K562 (cell line): ENCODE results near the gene KRTAP3-2. TPM values are rescaled to one million over a fixed set of nuclear protein-coding genes. Genes with fewer than 3 reads are reported as not detected.

ENCODE experiments used
- ATAC-seq: fragments of 200-7000 bp; cut with Tn5 transposase; 3 replicates; pipeline ENCODE4 v1.9.1; 2020; ENCODE audit warnings: moderate library complexity
- BruUV-seq: library from RNA; stranded (reverse); fragments of 400-500 nt; replicated peaks from 2 replicates; lab custom pipeline; 2021; lab: Mats Ljungman, UMichigan
- CTCF ChIA-PET: fragments of 300-600 bp; formaldehyde crosslinking; extraction: SDS; loops from one replicate; lab custom pipeline; 2021; ENCODE audit warnings: low intra/inter-chr PET ratio; lab: Yijun Ruan, JAX
- POLR2A ChIA-PET: fragments of 300-600, 350-650 bp; sonication (Branson Sonifier 250); formaldehyde crosslinking; extraction: SDS; loops from one replicate; lab custom pipeline; 2021; ENCODE audit warnings: antibody characterized with exemption, inconsistent platforms; lab: Yijun Ruan, JAX
- DNase-seq, 4 experiments: peaks; one replicate each; pipeline versions ENCODE4 v3.0.0 to v3.0.0-alpha.2; 2011 to 2018; ENCODE audit warnings: low spot score in 3 of 4, mixed read lengths in 3 of 4; ENCODE audit errors: extremely low read depth in 1 of 4
- FAIRE-seq: peaks from 2 replicates; lab custom pipeline; 2011; peaks lifted over from hg19 to GRCh38; lab: Jason Lieb, UNC
- H2AFZ ChIP-seq: 2 replicates; pipeline ENCODE4 v1.6.0; 2011; ENCODE audit warnings: low read depth, low read length, control low read depth, inconsistent platforms
- H3K27ac ChIP-seq: fragments of 200-600 bp; 3 replicates; pipeline ENCODE4 v1.8.0; 2011; ENCODE audit warnings: low read depth, mild to moderate bottlenecking, control low read depth, inconsistent platforms, low read length, moderate library complexity, mixed read lengths; ENCODE audit errors: extremely low read depth
- H3K27me3 ChIP-seq, 2 experiments: fragments of 300-600 bp in 1 of 2; 2 replicates in 1 of 2; 3 replicates in 1 of 2; pipeline versions ENCODE4 v1.6.0 to v1.8.0; 2011; ENCODE audit warnings: inconsistent platforms in 2 of 2, low read length in 2 of 2, mild to moderate bottlenecking in 1 of 2, mixed read lengths in 1 of 2, moderate library complexity in 1 of 2; ENCODE audit not compliant: control insufficient read depth in 2 of 2, insufficient read depth in 2 of 2
- H3K36me3 ChIP-seq: fragments of 300-600 bp; 3 replicates; pipeline ENCODE4 v1.8.0; 2011; ENCODE audit warnings: mild to moderate bottlenecking, low read length, inconsistent platforms; ENCODE audit not compliant: control insufficient read depth, insufficient read depth
- H3K4me1 ChIP-seq, 2 experiments: fragments of 200-600 bp in 1 of 2; replicated peaks in 1 of 2; 2 replicates in 1 of 2; 3 replicates in 1 of 2; pipeline versions ENCODE4 v1.5.1 to v1.8.0; 2011; ENCODE audit warnings: inconsistent platforms in 2 of 2, low read length in 2 of 2, mild to moderate bottlenecking in 1 of 2, mixed read lengths in 1 of 2, moderate library complexity in 1 of 2; ENCODE audit not compliant: control insufficient read depth in 2 of 2, insufficient read depth in 2 of 2
- H3K4me2 ChIP-seq: 2 replicates; pipeline ENCODE4 v1.6.1; 2011; ENCODE audit warnings: low read length, control low read depth, inconsistent platforms, mixed read lengths; ENCODE audit not compliant: insufficient read depth
- H3K4me3 ChIP-seq: fragments of 200-600 bp; sonication (generic), shearing (Covaris generic); 2 replicates; pipeline ENCODE4 v1.5.1; 2016; ENCODE audit warnings: control low read depth, inconsistent platforms
- H3K79me2 ChIP-seq: fragments of 200-600 bp; 3 replicates; pipeline ENCODE4 v1.8.0; 2011; ENCODE audit warnings: low read length, inconsistent platforms; ENCODE audit not compliant: control insufficient read depth, insufficient read depth
- H3K9ac ChIP-seq, 2 experiments: 2 replicates each; pipeline versions ENCODE4 v1.6.0 to v1.6.1; 2011; ENCODE audit warnings: low read depth in 2 of 2, low read length in 2 of 2, control low read depth in 1 of 2, inconsistent platforms in 1 of 2, mild to moderate bottlenecking in 1 of 2, mixed read lengths in 1 of 2; ENCODE audit not compliant: insufficient read depth in 1 of 2
- H3K9me1 ChIP-seq: one replicate; pipeline ENCODE4 v1.6.0; 2011; ENCODE audit warnings: inconsistent platforms, mild to moderate bottlenecking, low read length, moderate library complexity; ENCODE audit not compliant: control insufficient read depth, insufficient read depth
- H3K9me3 ChIP-seq: replicated peaks from 2 replicates; pipeline ENCODE4 v1.5.1; 2011; ENCODE audit warnings: low read depth, low read length, inconsistent platforms; ENCODE audit not compliant: control insufficient read depth, insufficient read depth
- H4K20me1 ChIP-seq: replicated peaks from 2 replicates; pipeline ENCODE4 v1.6.1; 2011; ENCODE audit warnings: low read length, inconsistent platforms, mixed read lengths; ENCODE audit not compliant: control insufficient read depth, insufficient read depth
- DMBX1 ChIP-seq: fragments of 250-450 bp; sonication (Bioruptor Pico); IDR thresholded peaks from 2 replicates; pipeline ENCODE4 v1.8.0; 2022; ENCODE audit warnings: inconsistent platforms, mild to moderate bottlenecking, moderate library complexity, borderline replicate concordance
- ZBTB33 ChIP-seq: sonication (generic); formaldehyde crosslinking; IDR thresholded peaks from 2 replicates; pipeline ENCODE4 v1.8.1; 2023; ENCODE audit warnings: mild to moderate bottlenecking, missing genetic modification reagents
- WGBS: fragments of 100-300 bp; shearing (Covaris generic); methylation state at CpG from one replicate; pipeline ENCODE4 v1.1.6; 2016; ENCODE audit warnings: low coverage, mixed read lengths; ENCODE audit not compliant: insufficient coverage; ENCODE audit errors: missing lambda C conversion rate; 5-methylcytosine and 5-hydroxymethylcytosine counted together
- in situ Hi-C: fragments of 300-500 bp; cut with MboI; formaldehyde crosslinking; loops from 4 replicates; pipeline ENCODE4 v1.15.0; 2018; ENCODE audit warnings: inconsistent platforms, mixed read lengths
- intact Hi-C: fragments of 100-400 bp; cut with micrococcal nuclease; formaldehyde crosslinking; loops from 2 replicates; pipeline ENCODE4 v1.14.2; 2022
- polyA plus RNA-seq, 8 experiments: library from polyadenylated mRNA; depleted of rRNA in 4 of 8; stranded (reverse) in 5 of 8; unstranded in 3 of 8; fragments of >200 nt; fragmentation: Nextera tagmentation in 2 of 8; fragmentation: Illumina TruSeq in 1 of 8; extraction: Ambion mirVana in 2 of 8; extraction: Trizol in 1 of 8; gene quantifications; 2 replicates each; pipeline versions ENCODE4 v1.2.1 to v1.2.3, GENCODE V29; 2011 to 2014; ENCODE audit warnings: inconsistent platforms in 1 of 8, missing spikeins in 1 of 8
- total RNA-seq, 7 experiments: library from RNA; depleted of rRNA in 6 of 7; stranded (reverse); fragments of >200 nt in 6 of 7; fragmentation: Illumina TruSeq in 2 of 7; extraction: Trizol in 2 of 7; gene quantifications; 2 replicates each; pipeline versions ENCODE4 v1.2.1 to v1.2.3, GENCODE V29; 2011 to 2021; ENCODE audit warnings: low replicate concordance in 1 of 7

The KRTAP3-2 gene
- total and polyA plus RNA-seq, 9 of the 15 experiments (the other 6 are each of a cell fraction or from before 2014, with no cell fraction given) = not detected

GRCh38 chr17:40956401-40957254 lies 43.1 kb downstream of the KRTAP3-2 start:
- no peak overlapping the region for H3K27ac ChIP-seq
- in situ Hi-C loops = no loop called here
- no peak for FAIRE-seq
- no peaks in the 10 kb centered on the region for H4K20me1 ChIP-seq
- no peak overlapping the region for H3K9ac ChIP-seq
- H3K9me3 ChIP-seq = no peaks in the 10 kb centered on the region
- H3K4me1 ChIP-seq = no peaks in the 10 kb centered on the region
- ChIA-PET POLR2A (no interaction called here), CTCF (no interaction called here)
- H3K4me3 ChIP-seq = no peak overlapping the region
- no peaks in the 10 kb centered on the region for H3K9me1 ChIP-seq
- no peaks in the 10 kb centered on the region for H3K36me3 ChIP-seq
- TF ChIP-seq ZBTB33 (no peak), DMBX1 (no peak)
- DNase-seq = no peak
- no peak overlapping the region for H3K4me2 ChIP-seq
- peaks cover 0 to 10% of the 10 kb centered on the region in 2 experiments; a peak in 3 of 5 replicates for H3K27me3 ChIP-seq
- ATAC-seq = no peak
- 8% methylated on average over 8 of the region's 8 CpGs for WGBS
- no peak overlapping the region for H2AFZ ChIP-seq
- no peaks in the 10 kb centered on the region for H3K79me2 ChIP-seq
- no TSS peak for BruUV-seq
- intact Hi-C loops = no loop called here
